HepG2 (cell line): Measurements from ENCODE around the gene ALDH3A2. TPM values are rescaled to one million over a fixed set of nuclear protein-coding genes. Genes with fewer than 3 reads are reported as not detected.

Source experiments
- AHR ChIP-seq: IDR thresholded peaks from 2 replicates; pipeline ENCODE4 v1.6.1; 2018; ENCODE audit warnings: missing genetic modification reagents, missing compliant biosample characterization
- BCL6 ChIP-seq: IDR thresholded peaks from 2 replicates; pipeline ENCODE4 v1.6.1; 2016; ENCODE audit warnings: missing genetic modification reagents, missing compliant biosample characterization
- CENPT ChIP-seq: sonication (generic); formaldehyde crosslinking; IDR thresholded peaks from 2 replicates; pipeline ENCODE4 v1.8.0; 2022; ENCODE audit warnings: low read depth, mild to moderate bottlenecking, moderate library complexity, missing genetic modification reagents
- CENPX ChIP-seq: sonication (generic); formaldehyde crosslinking; IDR thresholded peaks from 2 replicates; pipeline ENCODE4 v1.9.0; 2021; ENCODE audit warnings: mild to moderate bottlenecking, missing genetic modification reagents, moderate library complexity
- EP300 ChIP-seq, 3 experiments: sonication (generic) in 1 of 3; formaldehyde crosslinking in 1 of 3; IDR thresholded peaks; 2 replicates each; pipeline versions ENCODE4 v1.5.1 to v1.6.1; 2011 to 2020; ENCODE audit warnings: low read depth in 2 of 3, low read length in 2 of 3, borderline replicate concordance in 1 of 3, improper control_type of control experiment in 1 of 3, mild to moderate bottlenecking in 1 of 3, missing genetic modification reagents in 1 of 3, moderate library complexity in 1 of 3
- GABPA ChIP-seq, 2 experiments: IDR thresholded peaks; 2 replicates each; pipeline ENCODE4 v1.6.1; 2011 to 2016; ENCODE audit warnings: low read depth in 2 of 2, low read length in 1 of 2, missing biosample characterization in 1 of 2, missing genetic modification characterization in 1 of 2
- GATAD1 ChIP-seq: IDR thresholded peaks from 2 replicates; pipeline ENCODE4 v1.6.1; 2016; ENCODE audit warnings: missing genetic modification reagents, missing compliant biosample characterization
- GTF3A ChIP-seq: sonication (generic); formaldehyde crosslinking; conservative IDR thresholded peaks from 2 replicates; pipeline ENCODE4 v1.4.0; 2020; ENCODE audit warnings: mild to moderate bottlenecking, missing genetic modification reagents
- HIVEP1 ChIP-seq: sonication (generic); formaldehyde crosslinking; IDR thresholded peaks from 2 replicates; pipeline ENCODE4 v1.4.0; 2020; ENCODE audit warnings: mild to moderate bottlenecking, missing genetic modification reagents
- HMG20B ChIP-seq: conservative IDR thresholded peaks from 2 replicates; pipeline ENCODE4 v1.6.1; 2016; ENCODE audit warnings: missing genetic modification reagents, missing compliant biosample characterization
- HNF4A ChIP-seq: sonication (generic); formaldehyde crosslinking; IDR thresholded peaks from 2 replicates; pipeline ENCODE4 v1.4.0; 2020; ENCODE audit warnings: missing genetic modification reagents
- HNRNPL ChIP-seq: fragments of 200-400 bp; formaldehyde crosslinking; IDR thresholded peaks from 2 replicates; pipeline ENCODE4 v1.6.1; 2017; ENCODE audit warnings: mild to moderate bottlenecking, low read depth, low read length
- HOXA3 ChIP-seq: sonication (generic); formaldehyde crosslinking; IDR thresholded peaks from 2 replicates; pipeline ENCODE4 v1.5.0; 2020; ENCODE audit warnings: missing genetic modification reagents
- IKZF5 ChIP-seq: IDR thresholded peaks from 2 replicates; pipeline ENCODE4 v1.6.1; 2018; ENCODE audit warnings: missing genetic modification reagents, mild to moderate bottlenecking, missing compliant biosample characterization
- NCOA2 ChIP-seq: sonication (generic); formaldehyde crosslinking; IDR thresholded peaks from 2 replicates; pipeline ENCODE4 v1.8.0; 2022; ENCODE audit warnings: inconsistent platforms
- NCOR1 ChIP-seq: fragments of 200-600 bp; sonication (generic); IDR thresholded peaks from 2 replicates; pipeline ENCODE4 v1.7.0; 2017; ENCODE audit warnings: antibody characterized with exemption, low read length, borderline replicate concordance
- PTBP1 ChIP-seq: fragments of 200-400 bp; formaldehyde crosslinking; IDR thresholded peaks from 2 replicates; pipeline ENCODE4 v1.6.1; 2018; ENCODE audit warnings: low read length, low read depth; ENCODE audit not compliant: poor library complexity, severe bottlenecking
- RFX1 ChIP-seq: fragments of 450-650 bp; IDR thresholded peaks from 2 replicates; pipeline ENCODE4 v1.6.1; 2017
- SMAD3 ChIP-seq: sonication (generic); formaldehyde crosslinking; IDR thresholded peaks from 2 replicates; pipeline ENCODE4 v1.4.0; 2020; ENCODE audit warnings: missing genetic modification reagents
- SRSF9 ChIP-seq: fragments of 200-400 bp; formaldehyde crosslinking; IDR thresholded peaks from 2 replicates; pipeline ENCODE4 v1.6.1; 2018; ENCODE audit warnings: borderline replicate concordance, mild to moderate bottlenecking, low read depth, low read length; ENCODE audit not compliant: insufficient read depth, poor library complexity, severe bottlenecking
- ZC3H13 ChIP-seq: sonication (generic); formaldehyde crosslinking; IDR thresholded peaks from 2 replicates; pipeline ENCODE4 v1.8.1; 2023; ENCODE audit warnings: mild to moderate bottlenecking, missing genetic modification reagents, moderate library complexity
- ZFP41 ChIP-seq: sonication (generic); formaldehyde crosslinking; IDR thresholded peaks from 2 replicates; pipeline ENCODE4 v1.4.0; 2020; ENCODE audit warnings: mild to moderate bottlenecking, missing genetic modification reagents, borderline replicate concordance
- ZNF101 ChIP-seq: sonication (generic); formaldehyde crosslinking; IDR thresholded peaks from 2 replicates; pipeline ENCODE4 v1.4.0; 2020; ENCODE audit warnings: mild to moderate bottlenecking, low read depth, missing genetic modification reagents, borderline replicate concordance
- ZNF30 ChIP-seq: sonication (generic); formaldehyde crosslinking; IDR thresholded peaks from 2 replicates; pipeline ENCODE4 v1.5.0; 2020; ENCODE audit warnings: mild to moderate bottlenecking, missing genetic modification reagents
- ZNF326 ChIP-seq: sonication (generic); formaldehyde crosslinking; IDR thresholded peaks from 2 replicates; pipeline ENCODE4 v1.4.0; 2020; ENCODE audit warnings: missing genetic modification reagents, borderline replicate concordance
- ZNF329 ChIP-seq: sonication (generic); formaldehyde crosslinking; IDR thresholded peaks from 2 replicates; pipeline ENCODE4 v1.9.0; 2021; ENCODE audit warnings: low read depth, mild to moderate bottlenecking, missing genetic modification reagents
- ZNF569 ChIP-seq: sonication (generic); formaldehyde crosslinking; IDR thresholded peaks from 2 replicates; pipeline ENCODE4 v1.5.0; 2020; ENCODE audit warnings: mild to moderate bottlenecking, missing genetic modification reagents, moderate library complexity, borderline replicate concordance
- ZNF614 ChIP-seq: IDR thresholded peaks from 2 replicates; pipeline ENCODE4 v1.6.1; 2018; ENCODE audit warnings: missing biosample characterization, missing genetic modification reagents, inconsistent platforms, borderline replicate concordance
- ZNF720 ChIP-seq: sonication (generic); formaldehyde crosslinking; IDR thresholded peaks from 2 replicates; pipeline ENCODE4 v1.4.0; 2020; ENCODE audit warnings: missing genetic modification reagents
- ZSCAN30 ChIP-seq: sonication (generic); formaldehyde crosslinking; IDR thresholded peaks from 2 replicates; pipeline ENCODE4 v1.5.0; 2020; ENCODE audit warnings: mild to moderate bottlenecking, missing genetic modification reagents
- polyA plus RNA-seq, 8 experiments: library from polyadenylated mRNA; depleted of rRNA in 3 of 8; stranded (reverse) in 7 of 8; unstranded in 1 of 8; fragments of >200 nt; fragmentation: Illumina TruSeq in 4 of 8; extraction: Trizol in 4 of 8; gene quantifications; 2 replicates each; pipeline versions ENCODE4 v1.2.1 to v1.2.3, GENCODE V29; 2011 to 2016; ENCODE audit warnings: low read depth in 4 of 8, missing spikeins in 1 of 8, mixed read lengths in 1 of 8; ENCODE audit not compliant: insufficient read depth in 1 of 8
- total RNA-seq, 5 experiments: library from RNA; depleted of rRNA; stranded (reverse); fragments of >200 nt; fragmentation: Illumina TruSeq; extraction: Trizol; gene quantifications; 2 replicates each; pipeline ENCODE4 v1.2.3, GENCODE V29; 2016; ENCODE audit warnings: low read depth in 1 of 5
- TF ChIP-seq, protein P1 (sequence below): sonication (generic); formaldehyde crosslinking; conservative IDR thresholded peaks from 2 replicates; pipeline ENCODE4 v1.4.0; 2020; ENCODE audit warnings: missing genetic modification reagents

The ALDH3A2 gene
- total and polyA plus RNA-seq, 2 of the 13 experiments (the other 11 are each of a cell fraction or from before 2014, with no cell fraction given) = 80.8 to 180 TPM

GRCh38 chr17:19702217-19702641 is 53.7 kb downstream of the ALDH3A2 start (continued):
- no peak for TF ChIP-seq HIVEP1 (CRISPR knock-in tag)
- TF ChIP-seq IKZF5 (CRISPR knock-in tag) = no peak
- no peak for TF ChIP-seq ZFP41
- TF ChIP-seq HNRNPL = no peak
- peak in 1 of 2 experiments; percentile 39; a peak in 1 of 4 replicates for TF ChIP-seq EP300 (IDR thresholded peaks at IDR 0.05; ENCODE audit: low read depth in 2 of 2, low read length in 2 of 2)
- 0 out of 2 replicates have a peak, but pooled peaks have one; percentile 18 for TF ChIP-seq EP300 (CRISPR knock-in tag; IDR thresholded peaks at IDR 0.05; ENCODE audit: borderline replicate concordance)
- TF ChIP-seq HOXA3 (CRISPR knock-in tag) = no peak
- peak; percentile 41; the same call in 1 of the 2 replicates for TF ChIP-seq NCOR1
- peak; percentile 55; the same call in 1 of the 2 replicates for TF ChIP-seq BCL6 (CRISPR knock-in tag)
- TF ChIP-seq ZSCAN30 (CRISPR knock-in tag) = no peak
- TF ChIP-seq SMAD3 (CRISPR knock-in tag) = no peak
- no peak for TF ChIP-seq CENPX (CRISPR knock-in tag)
- no peak for TF ChIP-seq ZNF614 (CRISPR knock-in tag)
- no peak for TF ChIP-seq ZNF720 (CRISPR knock-in tag)
- TF ChIP-seq GABPA (IDR thresholded peaks at IDR 0.05; ENCODE audit: low read depth, low read length) = no peak
- TF ChIP-seq GABPA (CRISPR knock-in tag; IDR thresholded peaks at IDR 0.05; ENCODE audit: low read depth) = 0 out of 2 replicates have a peak, but pooled peaks have one; percentile 12
- TF ChIP-seq NCOA2 (CRISPR knock-in tag) = peak; percentile 48; the same call in 1 of the 2 replicates
- TF ChIP-seq GTF3A (CRISPR knock-in tag) = no peak
- TF ChIP-seq SRSF9 = no peak
- no peak for TF ChIP-seq ZNF329 (CRISPR knock-in tag)
- TF ChIP-seq CENPT (CRISPR knock-in tag) = no peak
- TF ChIP-seq RFX1 = no peak
- TF ChIP-seq GATAD1 (CRISPR knock-in tag) = no peak
- TF ChIP-seq ZNF326 = no peak
- no peak for TF ChIP-seq ZNF101
- peak; percentile 38 for TF ChIP-seq HNF4A (CRISPR knock-in tag)
- TF ChIP-seq ZNF30 (CRISPR knock-in tag) = no peak
- TF ChIP-seq ZNF569 = no peak
- TF ChIP-seq, protein P1, sequence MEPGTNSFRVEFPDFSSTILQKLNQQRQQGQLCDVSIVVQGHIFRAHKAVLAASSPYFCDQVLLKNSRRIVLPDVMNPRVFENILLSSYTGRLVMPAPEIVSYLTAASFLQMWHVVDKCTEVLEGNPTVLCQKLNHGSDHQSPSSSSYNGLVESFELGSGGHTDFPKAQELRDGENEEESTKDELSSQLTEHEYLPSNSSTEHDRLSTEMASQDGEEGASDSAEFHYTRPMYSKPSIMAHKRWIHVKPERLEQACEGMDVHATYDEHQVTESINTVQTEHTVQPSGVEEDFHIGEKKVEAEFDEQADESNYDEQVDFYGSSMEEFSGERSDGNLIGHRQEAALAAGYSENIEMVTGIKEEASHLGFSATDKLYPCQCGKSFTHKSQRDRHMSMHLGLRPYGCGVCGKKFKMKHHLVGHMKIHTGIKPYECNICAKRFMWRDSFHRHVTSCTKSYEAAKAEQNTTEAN (CRISPR knock-in tag) = 0 out of 2 replicates have a peak, but pooled peaks have one; percentile 36
- no peak for TF ChIP-seq AHR
- no peak for TF ChIP-seq PTBP1
- TF ChIP-seq ZC3H13 = no peak
- TF ChIP-seq HMG20B = 0 out of 2 replicates have a peak, but pooled peaks have one; percentile 12
